OCI-LY7 (cell line): ENCODE results near the gene HSPB7.

ENCODE experiments used
- CTCF ChIP-seq: fragments of 200-600 bp; sonication (generic); conservative IDR thresholded peaks from 2 replicates; pipeline ENCODE4 v1.5.1; 2014; ENCODE audit warnings: mild to moderate bottlenecking, antibody characterized with exemption, low read length, moderate library complexity, mixed read lengths
- EZH2phosphoT487 ChIP-seq: fragments of 200-600 bp; sonication (generic); IDR thresholded peaks from 2 replicates; pipeline ENCODE4 v1.6.1; 2018; ENCODE audit warnings: low read depth, borderline replicate concordance, mild to moderate bottlenecking, mixed run types, antibody characterized with exemption, low read length, moderate library complexity, mixed read lengths

- no peak for TF ChIP-seq CTCF
- TF ChIP-seq EZH2phosphoT487: no peak
Observed at GRCh38 chr1:16038620-16038912, 20.7 kb upstream of the HSPB7 start.
